ENCODE data around the gene CLEC2A.

Gene CLEC2A

DNA sequence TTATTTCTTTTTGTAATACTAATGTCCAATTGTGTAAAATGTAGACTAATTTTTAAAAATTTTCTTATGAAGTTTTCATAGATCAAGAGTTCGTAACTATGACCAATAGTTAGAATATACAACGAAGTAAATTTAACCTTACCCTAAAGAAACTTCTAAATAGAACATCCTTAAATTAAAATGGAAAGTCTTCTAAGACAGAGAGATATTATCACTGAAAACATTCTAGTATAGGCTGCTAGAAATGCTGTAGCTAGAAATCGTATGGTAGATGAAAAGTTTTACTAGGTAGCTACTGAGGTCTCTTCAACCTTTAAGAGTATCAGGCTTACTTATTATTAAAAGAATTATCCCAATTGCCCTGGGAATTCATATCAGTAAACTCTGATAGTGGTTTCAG is 925 bp downstream of the CLEC2A start:
- FAIRE-seq, result peak; percentile 67

DNA sequence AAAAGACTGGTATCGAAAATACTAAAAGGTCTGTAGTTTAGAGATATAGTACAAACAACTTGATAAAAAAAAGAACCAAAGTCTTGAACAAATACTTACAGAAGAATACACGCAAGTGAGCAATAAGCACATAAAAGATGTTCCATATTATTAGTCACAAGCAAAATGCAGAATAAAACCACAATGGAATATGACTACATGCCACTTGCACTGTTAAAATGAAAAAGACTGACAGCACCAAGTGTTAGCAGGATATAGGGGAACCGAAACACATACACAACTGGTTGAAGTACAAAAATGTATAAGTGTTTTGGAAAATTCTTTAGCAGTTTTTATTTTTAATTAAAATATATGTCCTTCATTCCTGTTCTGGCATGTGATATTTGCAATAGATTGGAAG is 3.6 kb downstream of the CLEC2A start:
- FAIRE-seq, result no peak

DNA sequence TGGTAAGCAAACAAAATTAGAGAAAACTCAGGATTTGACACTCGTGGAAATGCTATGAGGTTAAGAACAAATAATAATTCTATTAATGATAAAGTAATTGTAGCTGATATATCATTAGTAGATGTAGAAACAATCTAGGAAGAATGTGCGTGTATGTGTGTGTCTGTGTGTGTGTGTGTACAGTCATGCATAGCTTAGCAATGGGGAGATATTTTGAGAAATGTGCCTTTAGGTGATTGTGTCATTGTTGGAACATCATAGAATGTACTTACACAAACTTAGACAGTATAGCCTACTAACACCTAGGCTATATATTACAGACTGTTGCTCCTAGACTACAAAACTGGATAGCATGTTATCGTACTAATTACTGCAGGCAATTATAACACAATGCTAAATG is 5.3 kb downstream of the CLEC2A start:
- FAIRE-seq, result no peak

DNA sequence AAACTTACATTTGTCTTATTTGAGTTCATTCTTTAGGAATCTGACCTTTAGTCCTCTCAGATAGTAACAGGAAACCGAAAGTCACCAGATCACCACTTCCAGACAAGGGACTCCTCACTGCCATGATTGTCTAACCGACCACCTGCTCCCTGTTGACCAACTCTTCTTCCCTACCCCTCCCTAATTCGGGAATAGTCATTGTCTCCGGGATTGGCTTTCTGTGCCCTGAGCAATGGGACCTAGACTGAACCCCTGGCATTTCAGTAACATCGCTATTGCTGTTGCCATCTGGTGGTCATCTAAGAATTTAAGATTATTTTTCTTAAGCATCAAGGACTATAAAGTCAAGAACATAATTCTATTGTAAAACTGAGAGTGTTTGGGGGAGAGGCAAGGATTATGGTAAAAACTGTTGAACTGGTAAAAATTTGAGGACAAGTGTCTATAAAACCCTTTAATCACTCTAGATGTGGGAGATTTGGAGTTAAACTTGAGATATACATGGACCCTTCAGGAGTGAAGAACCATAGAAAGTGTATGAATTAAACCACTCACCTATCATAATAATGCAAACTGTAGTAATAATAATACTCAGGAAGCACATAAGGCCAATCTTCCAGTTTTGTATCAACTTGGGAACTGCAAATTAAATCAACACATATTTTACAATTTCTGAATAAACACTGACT is 6.3 kb downstream of the CLEC2A start:
- peak; percentile 82 for FAIRE-seq

DNA sequence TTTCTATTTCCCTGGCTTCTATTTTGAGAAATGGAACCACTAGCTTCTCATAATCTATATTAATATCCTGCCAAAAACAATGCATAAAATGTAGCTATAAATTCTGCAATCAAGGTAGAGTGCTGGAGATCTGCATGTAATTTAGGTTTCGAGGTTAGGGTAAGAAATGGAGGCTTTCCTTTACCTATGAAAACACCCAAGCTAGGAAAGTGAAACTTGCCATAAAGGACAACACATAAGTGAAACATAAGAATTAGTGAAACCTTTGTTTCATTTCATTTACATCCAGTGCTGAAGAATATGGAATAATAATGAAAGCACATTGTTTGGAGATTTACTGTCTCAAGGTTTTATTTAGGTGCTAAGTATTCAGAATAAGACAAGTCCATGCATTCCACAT is 9.7 kb downstream of the CLEC2A start:
- FAIRE-seq, result no peak

DNA sequence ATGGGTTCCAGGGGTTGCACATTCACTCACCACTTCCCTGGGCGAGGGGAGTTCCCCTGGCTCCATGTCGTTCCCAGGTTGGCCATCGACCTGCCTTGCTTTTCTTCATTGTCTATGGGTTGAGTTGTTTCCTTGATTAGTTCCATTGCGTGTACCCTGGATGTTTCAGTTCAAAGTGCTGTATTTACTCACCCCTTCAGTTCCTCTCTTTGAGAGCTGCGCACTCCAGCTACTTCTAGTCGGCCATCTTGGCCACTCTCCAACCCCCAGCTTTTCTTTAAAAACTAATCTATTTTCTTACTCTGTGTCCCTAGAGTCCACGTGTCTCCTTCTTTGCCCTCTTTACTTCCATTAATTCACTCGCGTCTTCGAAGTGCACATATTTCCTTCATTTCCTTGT is 11.7 kb downstream of the CLEC2A start:
- no peak for FAIRE-seq

DNA sequence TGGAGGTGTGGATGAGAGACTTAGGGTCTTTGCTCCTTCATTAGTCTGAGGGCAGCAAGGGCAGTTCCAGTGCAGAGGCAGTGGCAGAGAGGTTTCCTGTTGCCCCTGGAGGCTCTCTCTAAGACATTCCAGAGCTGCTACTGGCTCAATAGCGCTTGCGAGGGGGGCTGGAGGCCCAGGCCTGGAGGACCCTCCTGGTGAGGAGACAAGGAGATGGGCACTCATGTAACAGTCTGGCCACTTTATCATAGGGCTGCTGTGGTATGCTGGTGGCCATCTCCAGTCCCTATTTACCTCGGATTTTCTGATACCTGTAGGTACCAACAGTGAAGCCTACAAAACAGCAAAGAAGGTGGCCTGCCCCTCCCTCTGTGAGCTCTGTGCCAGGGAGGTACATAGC is 12.7 kb downstream of the CLEC2A start:
- FAIRE-seq, result no peak

DNA sequence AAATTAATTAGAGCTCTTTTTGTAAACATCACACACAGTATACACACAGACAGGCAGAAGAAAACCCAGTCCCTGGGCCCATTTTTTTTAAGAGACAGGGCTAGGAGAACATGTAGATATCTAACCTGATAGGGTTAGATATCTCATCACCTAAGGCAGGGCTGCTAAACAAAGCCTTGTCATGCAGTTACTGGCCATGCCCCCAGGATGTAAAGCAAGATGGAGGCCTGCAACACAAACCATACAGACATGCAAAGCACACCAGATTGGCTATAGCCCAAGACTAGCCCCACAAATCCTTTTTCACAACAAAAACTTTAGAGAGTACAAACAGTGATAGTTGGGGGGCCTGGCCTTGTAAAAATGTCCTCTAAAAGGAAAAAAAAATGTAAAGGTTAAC is 20.5 kb downstream of the CLEC2A start:
- FAIRE-seq, result no peak

DNA sequence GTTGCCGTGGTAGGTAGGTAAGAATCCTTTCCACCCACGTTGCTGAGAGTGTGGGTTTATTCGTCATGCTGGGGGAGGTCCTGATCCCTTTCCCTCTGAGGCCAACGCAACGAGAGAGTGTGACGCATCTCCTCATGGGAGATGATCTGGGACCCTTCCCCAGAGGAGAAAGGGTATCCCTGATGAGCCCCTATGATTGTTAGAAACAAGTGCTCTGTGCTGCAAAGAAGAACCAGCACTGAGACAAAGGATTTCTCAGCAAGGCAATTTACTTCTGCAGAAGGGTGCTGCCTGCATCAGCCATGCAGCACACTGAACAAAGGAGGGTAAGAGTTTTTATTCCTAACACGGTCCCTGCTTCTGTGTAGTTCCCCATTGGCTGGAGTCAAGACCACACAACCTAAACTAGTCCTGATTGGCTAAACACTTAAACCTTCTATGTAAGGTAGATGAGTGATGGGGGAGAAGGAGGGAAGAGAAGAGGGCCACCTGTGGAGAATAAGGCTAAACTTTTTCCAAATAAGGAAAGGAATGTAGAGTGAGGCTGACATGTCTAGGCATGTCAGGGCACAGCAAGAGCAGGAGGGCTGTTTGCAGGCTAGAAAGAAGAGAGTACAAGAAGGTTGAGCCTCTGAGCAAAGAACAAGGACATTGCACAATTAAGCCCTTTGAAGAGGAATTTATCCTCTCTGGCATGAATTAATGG is 21.3 kb downstream of the CLEC2A start:
- FAIRE-seq, result no peak

DNA sequence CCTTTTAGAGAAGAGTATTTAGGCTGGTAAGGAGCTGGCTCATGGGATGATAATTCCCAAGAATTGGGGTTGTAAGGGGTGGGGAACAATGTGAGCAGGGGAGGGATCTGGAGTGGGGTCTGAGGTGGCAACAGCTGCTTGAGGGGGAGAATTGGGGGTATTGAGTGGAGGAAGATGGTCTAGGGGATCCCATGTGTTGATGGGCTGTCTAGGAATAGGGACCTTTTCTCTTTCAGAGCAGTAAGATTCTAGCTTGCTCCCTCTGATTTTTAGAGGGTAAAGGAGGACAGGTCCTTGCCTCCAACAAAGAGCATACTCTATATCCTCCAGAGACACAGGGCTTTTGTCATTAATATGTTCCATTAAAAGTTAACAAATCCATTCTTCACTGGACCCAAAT is 22.4 kb downstream of the CLEC2A start:
- no peak for FAIRE-seq

DNA sequence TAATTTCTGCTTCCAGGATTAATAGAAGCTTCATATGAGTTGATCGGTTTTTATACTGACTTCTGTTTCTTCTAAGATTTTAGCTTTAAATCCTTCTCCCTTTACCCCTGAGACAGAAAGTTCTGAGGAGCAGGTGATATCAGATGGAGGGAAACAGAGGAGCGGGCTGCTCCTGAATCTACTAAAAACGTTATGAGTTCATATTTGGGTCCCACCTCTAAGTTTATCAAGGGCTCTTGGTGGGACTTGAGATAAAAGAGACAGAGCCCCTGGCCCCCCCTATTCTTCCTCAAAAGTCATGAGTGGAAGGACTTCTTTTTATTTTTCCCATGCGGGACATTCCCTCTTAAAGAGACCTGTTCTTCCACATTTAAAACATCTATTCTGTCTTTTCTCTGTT is 23.8 kb downstream of the CLEC2A start:
- no peak for FAIRE-seq

DNA sequence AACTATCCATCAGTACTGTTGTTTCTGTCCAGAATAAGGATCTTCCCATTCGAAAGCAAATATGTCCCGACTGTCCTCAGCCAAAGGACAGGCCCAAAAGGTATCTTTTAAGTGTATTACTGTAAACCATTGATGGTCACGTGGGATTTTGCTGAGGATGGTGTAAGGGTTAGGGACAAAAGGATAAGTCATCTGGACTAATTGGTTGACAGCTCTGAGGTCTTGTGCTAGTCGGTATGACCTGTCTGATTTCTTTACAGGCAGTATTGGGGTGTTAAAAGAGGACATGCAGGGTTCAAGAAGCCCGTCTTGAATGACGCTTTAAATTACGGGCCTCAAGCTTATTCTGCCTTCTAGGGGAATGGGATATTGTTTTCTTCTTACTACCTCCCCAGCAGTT is 24.4 kb downstream of the CLEC2A start:
- no peak for FAIRE-seq

DNA sequence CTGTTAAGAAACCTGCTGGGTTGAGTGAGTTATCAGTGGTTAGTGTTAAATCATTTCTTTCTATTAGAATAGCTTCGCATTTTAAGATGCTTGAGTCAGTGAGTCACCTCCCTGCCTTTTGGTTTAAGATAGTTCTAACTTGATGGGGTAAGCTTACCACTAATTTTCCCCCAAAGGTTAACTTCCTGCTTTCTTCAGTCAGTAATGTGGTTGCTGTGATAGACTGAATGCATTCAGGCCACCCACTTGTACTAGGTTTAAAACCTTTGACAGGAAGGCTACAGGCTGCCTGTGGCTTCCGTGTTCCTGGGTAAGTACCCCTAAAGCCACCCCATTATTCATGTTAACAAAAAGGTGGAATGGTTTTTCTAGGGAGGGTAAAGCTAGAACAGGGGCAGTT is 25.3 kb downstream of the CLEC2A start:
- no peak for FAIRE-seq

DNA sequence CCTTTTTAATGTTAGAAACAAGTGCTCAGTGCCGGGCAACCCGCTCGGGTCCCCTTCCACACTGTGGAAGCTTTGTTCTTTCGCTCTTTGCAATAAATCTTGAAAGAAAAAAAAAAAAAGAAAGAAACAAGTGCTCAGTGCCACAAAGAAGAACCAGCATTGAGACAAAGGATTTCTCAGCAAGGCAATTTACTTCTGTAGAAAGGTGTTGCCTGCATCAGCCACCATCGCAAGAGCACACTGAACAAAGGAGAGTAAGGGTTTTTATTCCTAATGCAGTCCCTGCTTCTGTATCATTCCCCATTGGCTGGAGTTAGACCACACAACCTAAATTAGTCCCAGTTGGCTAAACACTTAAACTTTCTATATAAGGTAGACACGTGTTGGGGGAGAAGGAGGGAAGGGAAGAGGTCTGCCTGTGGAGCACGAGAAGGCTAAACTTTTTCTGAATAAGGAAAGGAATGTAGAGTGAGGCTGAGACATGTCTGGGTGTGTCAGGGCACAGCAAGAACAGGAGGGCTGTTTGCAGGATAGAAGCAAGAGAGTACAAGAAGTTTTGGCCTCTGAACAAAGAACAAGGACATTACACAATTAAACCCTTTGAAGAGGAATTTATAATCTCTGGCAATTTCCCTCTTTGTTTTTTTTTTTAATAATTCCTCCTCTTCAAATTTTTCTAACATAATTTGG is 29.5 kb downstream of the CLEC2A start:
- no peak for FAIRE-seq

DNA sequence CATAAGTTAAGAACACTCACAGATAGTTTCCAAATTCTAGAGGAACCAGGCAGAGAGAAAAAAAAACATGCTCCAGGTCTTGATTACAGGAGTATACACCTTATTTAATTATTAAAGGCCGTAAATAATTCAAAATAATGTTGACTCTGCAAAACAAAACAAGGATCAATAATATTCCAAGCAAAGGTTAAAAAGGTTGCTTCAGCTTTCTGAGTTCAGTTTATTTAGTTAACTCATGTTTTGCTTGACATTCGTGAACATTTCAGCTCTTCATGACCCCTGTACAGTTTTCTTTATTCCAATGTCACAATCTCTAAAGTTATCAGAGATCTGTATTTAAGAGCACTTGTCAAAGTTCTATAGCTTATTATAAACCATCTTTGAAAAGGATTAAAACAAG is 31.2 kb downstream of the CLEC2A start:
- FAIRE-seq, result no peak

DNA sequence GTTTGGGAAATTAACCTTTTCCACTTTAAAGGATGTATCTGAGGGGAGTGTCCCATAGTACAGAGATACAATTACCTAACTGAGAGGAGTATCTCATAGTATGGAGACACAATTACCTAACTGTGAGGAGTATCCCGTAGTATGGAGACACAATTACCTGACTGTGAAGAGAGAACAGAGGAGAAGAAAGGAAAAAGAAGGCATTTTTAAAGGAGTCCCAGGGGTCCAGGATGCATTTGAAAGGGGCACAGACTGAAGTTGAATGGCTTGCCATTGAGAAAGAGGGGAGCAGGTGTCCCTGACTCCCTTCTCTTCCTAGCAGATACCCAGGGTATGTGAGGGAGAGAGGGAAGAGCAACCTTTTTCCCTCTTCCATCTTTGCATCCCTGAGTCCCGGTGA is 33.0 kb downstream of the CLEC2A start:
- no peak for FAIRE-seq

DNA sequence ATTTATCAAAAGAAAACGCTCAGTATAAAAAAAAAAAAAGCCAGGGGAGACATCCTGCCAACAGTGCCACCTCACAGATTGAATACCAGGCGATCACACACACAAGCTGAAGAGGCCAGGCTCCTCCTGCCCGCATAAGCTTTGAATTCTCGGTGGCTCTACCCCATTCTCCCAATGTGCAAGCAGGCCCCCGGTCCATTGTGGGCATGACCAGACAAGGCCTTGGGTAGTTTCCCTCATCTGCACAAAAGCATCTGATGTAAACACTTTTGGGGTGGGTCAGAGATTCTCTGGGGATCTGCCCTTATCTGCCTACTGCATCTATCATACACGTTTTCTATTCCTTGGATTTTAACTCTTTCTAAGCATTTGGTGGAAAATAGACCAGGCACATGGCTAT is 34.6 kb downstream of the CLEC2A start:
- FAIRE-seq, result no peak

DNA sequence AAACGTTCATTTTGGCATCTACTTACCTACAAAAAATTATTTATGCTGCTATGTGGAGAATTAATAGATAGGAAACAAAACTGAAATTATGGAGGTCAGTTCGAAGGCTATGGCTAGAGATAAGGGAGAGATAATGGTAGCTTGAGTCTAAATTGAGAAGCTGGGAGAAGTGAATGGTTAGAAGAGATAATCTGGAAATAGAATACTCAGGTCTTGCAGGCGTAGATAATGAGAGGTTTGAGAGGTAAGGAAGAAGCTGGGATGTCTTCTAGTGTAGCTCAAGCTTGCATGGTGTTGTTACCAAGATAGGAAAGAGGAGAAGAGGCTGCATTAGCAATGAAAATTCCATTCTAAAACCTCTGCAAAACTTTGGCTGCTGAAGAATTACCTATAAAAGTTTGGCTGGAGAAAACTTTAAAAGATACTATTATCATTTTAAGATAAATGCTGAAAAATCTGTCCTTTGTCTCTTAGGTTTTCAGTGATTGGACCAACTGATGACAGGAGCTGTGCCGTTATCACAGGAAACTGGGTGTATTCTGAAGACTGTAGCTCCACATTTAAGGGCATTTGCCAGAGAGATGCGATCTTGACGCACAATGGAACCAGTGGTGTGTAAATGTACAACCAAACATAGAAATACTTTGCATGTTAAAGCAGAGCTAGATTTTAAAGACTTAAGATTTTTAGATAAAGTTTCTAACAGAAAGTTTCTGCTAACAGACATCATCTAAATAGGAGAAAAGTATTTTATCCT is 36.8 kb downstream of the CLEC2A start:
- no peak for FAIRE-seq

DNA sequence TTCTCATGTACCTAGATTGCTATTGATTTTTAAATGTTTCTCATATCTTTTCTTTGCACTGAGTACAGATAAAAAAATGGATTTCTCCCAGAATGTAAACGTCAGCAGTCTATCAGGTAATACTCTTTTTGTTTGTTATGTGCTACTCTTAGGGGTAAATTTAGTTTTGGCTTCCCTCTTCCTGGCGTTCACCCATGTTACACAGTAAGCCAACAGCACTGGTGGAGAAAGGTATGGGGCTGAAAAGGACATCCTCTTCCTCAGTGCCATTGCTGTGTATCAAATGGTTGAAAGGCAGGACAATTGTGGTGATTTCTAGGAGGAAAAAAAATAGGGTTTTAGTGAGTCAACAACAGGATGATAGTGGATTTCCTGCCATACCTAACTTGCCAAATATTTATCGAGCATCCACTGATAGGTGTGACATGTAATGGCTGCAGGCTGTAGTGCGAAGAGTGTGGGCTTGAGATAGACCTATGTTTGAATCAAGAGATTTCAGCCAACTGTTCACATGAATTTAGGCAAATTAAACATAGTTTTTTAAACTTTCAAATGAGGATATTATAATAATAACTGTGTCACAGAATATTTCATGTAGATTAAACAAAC is 43.4 kb downstream of the CLEC2A start:
- FAIRE-seq, result no peak

DNA sequence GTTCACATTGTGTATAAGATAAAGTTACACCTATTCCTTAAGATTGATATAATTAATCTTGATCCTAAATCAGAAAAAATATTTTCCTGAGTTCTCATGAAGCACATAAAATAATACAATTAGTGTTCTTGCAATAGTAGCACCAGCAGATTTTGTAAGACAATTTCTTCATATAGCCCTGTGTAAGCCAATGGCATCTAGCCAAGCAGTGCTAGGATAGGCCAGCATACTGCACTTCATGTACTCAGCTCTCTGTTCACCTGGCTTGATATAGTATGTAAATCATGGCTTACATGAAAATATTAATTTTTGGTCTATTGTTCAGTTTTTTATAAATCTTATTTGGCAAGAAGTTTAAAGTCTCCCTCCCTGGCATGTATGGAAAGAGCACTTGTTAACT is 49.0 kb downstream of the CLEC2A start:
- no peak for FAIRE-seq

DNA sequence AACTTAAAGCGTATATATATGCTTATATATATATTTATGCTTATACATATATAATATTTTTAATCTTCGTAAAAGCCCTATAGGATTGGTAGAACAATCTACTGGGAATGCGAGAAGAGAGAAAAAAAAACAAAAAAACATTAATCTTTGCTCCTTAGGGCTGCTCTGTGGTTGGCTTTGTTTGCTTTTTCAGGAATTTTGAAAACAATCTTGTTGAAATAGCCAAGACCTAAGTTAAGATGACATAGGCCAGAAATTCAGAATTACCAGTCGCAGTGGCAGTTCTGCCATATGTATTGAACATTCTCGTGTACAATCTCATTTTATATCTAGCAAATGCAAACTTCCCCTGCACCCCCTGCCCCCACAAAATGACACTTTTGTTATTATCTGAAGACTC is 50.2 kb downstream of the CLEC2A start:
- FAIRE-seq, result no peak

DNA sequence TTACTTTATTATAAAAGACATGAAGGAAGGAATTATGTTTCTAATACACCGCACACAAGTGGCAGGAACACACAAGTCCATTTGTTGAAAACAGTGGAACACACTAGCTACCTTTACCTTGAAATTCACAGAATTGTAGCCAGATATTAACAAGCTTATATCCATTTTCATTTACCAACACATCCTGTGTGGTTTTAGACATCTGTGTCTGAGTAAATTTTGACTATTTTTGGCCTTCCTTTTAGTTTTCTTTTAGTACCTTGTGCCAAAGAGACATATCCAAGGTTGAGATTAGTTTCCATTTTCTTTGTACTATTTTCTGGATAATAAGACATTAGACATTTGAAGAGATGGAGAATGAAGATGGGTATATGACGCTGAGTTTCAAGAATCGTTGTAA is 50.9 kb downstream of the CLEC2A start, which contains the start of gene KLRF2:
KLRF2 (plus strand) TSS at position 244 of the 400 bp plus-strand sequence; CDS start at position 351, 107 bp downstream.
- FAIRE-seq, result no peak

DNA sequence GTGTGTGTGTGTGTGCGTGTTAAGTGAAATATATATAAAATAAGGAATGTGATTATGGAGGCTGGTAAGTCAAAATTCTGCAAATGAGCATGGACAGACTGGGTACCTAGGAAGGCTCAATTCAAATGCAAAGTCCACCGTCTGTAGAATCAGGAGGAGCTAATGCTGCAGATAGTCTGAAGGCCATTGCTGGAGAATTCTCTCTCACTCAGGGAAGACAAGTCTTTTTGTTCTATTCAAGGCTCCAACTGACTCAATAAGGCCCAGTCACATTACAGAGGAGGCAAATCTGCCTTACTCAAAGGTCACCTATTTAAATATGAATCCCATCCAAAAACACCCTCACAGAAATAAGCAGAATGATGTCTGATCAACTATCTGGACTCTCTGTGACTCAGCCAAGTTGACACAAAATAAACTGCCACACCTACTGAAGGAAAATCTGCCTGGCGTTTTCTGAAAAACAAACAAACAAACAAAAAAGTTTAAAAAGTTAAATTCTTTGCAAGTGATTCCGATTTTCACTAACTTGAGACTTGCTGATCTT is 51.6 kb downstream of the CLEC2A start:
- FAIRE-seq, result peak; percentile 82
